Naive thymus-derived CD4-positive, alpha-beta T cell (primary cell): ENCODE results near the gene REXO5. TPM values are rescaled to one million over a fixed set of nuclear protein-coding genes. Genes with fewer than 3 reads are reported as not detected.
"Not testable (repeated sequence)": the region's sequence is repeated elsewhere in the genome, so short reads cannot be mapped to it uniquely, and the experiment has no call there.

Experiments
- ATAC-seq: fragments of 150-1000 bp; cut with Tn5 transposase; 2 replicates; pipeline ENCODE4 v1.10.0; 2021; ENCODE audit warnings: mild to moderate bottlenecking, moderate library complexity
- CTCF ChIA-PET: fragments of 350-600 bp; sonication (Branson Sonifier 250); formaldehyde crosslinking; loops from one replicate; lab custom pipeline; 2021; ENCODE audit warnings: antibody characterized with exemption; lab: Charles Lee
- POLR2A ChIA-PET: fragments of 350-600 bp; sonication (Branson Sonifier 250); formaldehyde crosslinking; loops from one replicate; lab custom pipeline; 2021; ENCODE audit warnings: antibody characterized with exemption, inconsistent platforms; lab: Charles Lee
- DNase-seq, 9 donors: peaks; one replicate each; pipeline versions ENCODE4 v3.0.0 to v3.0.0-alpha.2; 2020 to 2022; ENCODE audit warnings: mixed read lengths in 1 of 9
- H3K27ac ChIP-seq: one replicate; pipeline ENCODE4 v1.7.0; 2013; ENCODE audit warnings: mild to moderate bottlenecking, low read depth, low read length, moderate library complexity
- H3K27me3 ChIP-seq, 2 donors: one replicate each; pipeline ENCODE4 v1.7.0; 2013; ENCODE audit warnings: low read length in 2 of 2, mild to moderate bottlenecking in 2 of 2, moderate library complexity in 2 of 2; ENCODE audit not compliant: control insufficient read depth in 2 of 2, insufficient read depth in 2 of 2
- H3K36me3 ChIP-seq, 3 experiments: 1 replicate in 2 of 3; 2 replicates in 1 of 3; pipeline ENCODE4 v1.7.0; 2013; ENCODE audit warnings: low read length in 3 of 3, mild to moderate bottlenecking in 3 of 3, moderate library complexity in 1 of 3; ENCODE audit not compliant: insufficient read depth in 3 of 3, control insufficient read depth in 2 of 3
- H3K4me1 ChIP-seq, 2 donors: one replicate each; pipeline ENCODE4 v1.7.0; 2013; ENCODE audit warnings: low read length in 2 of 2, mild to moderate bottlenecking in 2 of 2, moderate library complexity in 1 of 2; ENCODE audit not compliant: control insufficient read depth in 2 of 2, insufficient read depth in 2 of 2
- H3K4me3 ChIP-seq: 2 replicates; pipeline ENCODE4 v1.7.0; 2013; ENCODE audit warnings: mild to moderate bottlenecking, low read length
- H3K9me3 ChIP-seq, 3 experiments: 1 replicate in 2 of 3; 2 replicates in 1 of 3; pipeline ENCODE4 v1.7.0; 2013; ENCODE audit warnings: low read length in 3 of 3; ENCODE audit not compliant: control insufficient read depth in 2 of 3
- H3K27ac Mint-ChIP-seq, 9 donors: one replicate each; pipeline ENCODE4 v1.8.0; 2020 to 2022; ENCODE audit warnings: mixed read lengths in 9 of 9, mild to moderate bottlenecking in 8 of 9, moderate library complexity in 5 of 9, inconsistent platforms in 2 of 9
- H3K27me3 Mint-ChIP-seq, 5 donors: one replicate each; pipeline ENCODE4 v1.8.0; 2021 to 2022; ENCODE audit warnings: mixed read lengths in 5 of 5, mild to moderate bottlenecking in 1 of 5
- H3K36me3 Mint-ChIP-seq, 5 donors: one replicate each; pipeline ENCODE4 v1.8.0; 2020 to 2022; ENCODE audit warnings: mixed read lengths in 5 of 5, mild to moderate bottlenecking in 3 of 5, inconsistent platforms in 1 of 5
- H3K4me1 Mint-ChIP-seq, 7 donors: one replicate each; pipeline ENCODE4 v1.8.0; 2020 to 2022; ENCODE audit warnings: mixed read lengths in 7 of 7, mild to moderate bottlenecking in 3 of 7, inconsistent platforms in 1 of 7
- H3K4me3 Mint-ChIP-seq, 10 donors: one replicate each; pipeline ENCODE4 v1.8.0; 2020 to 2022; ENCODE audit warnings: mild to moderate bottlenecking in 10 of 10, mixed read lengths in 10 of 10, moderate library complexity in 6 of 10, inconsistent platforms in 2 of 10
- H3K9me3 Mint-ChIP-seq, 11 donors: one replicate each; pipeline ENCODE4 v1.8.0; 2020 to 2022; ENCODE audit warnings: mixed read lengths in 11 of 11, mild to moderate bottlenecking in 4 of 11, inconsistent platforms in 1 of 11, moderate library complexity in 1 of 11
- intact Hi-C, 2 donors: fragments of 100-400 bp; cut with micrococcal nuclease; formaldehyde crosslinking; loops; one replicate each; pipeline ENCODE4 v1.15.1; 2023
- polyA plus RNA-seq, 2 donors: library from polyadenylated mRNA; unstranded; fragments of 300-500 nt; fragmentation: Illumina TruSeq; gene quantifications; one replicate each; pipeline ENCODE4 v1.2.3, GENCODE V29; 2021
- total RNA-seq, 6 experiments: library from RNA in 5 of 6; stranded (reverse) in 5 of 6; gene quantifications; 1 replicate in 5 of 6; 2 replicates in 1 of 6; pipeline ENCODE4 v1.2.3 and lab custom pipeline; 2021 to 2026

Gene REXO5
- total and polyA plus RNA-seq, 7 experiments from 2014 or later = 0.35 to 9.5 (median 1.6) TPM; not detected in 2

- no peak for ATAC-seq
- intact Hi-C loops = no loop called here
- Mint-ChIP-seq H3K27ac (peak overlapping the region in 1 of 9 donors; percentile 69), H3K4me3 (no peak overlapping the region), H3K27me3 (no peaks in the 10 kb centered on the region), H3K36me3 (peaks cover 7 to 45% (median 26%) of the 10 kb centered on the region in 5 donors), H3K9me3 (peaks cover 0 to 3% (median 0%) of the 10 kb centered on the region in 11 donors), H3K4me1 (peaks cover 6 to 30% (median 9%) of the 10 kb centered on the region in 7 donors)
- Histone ChIP-seq H3K27ac (no peak overlapping the region), H3K4me1 (no peaks in the 10 kb centered on the region), H3K36me3 (peaks cover 0 to 27% (median 0%) of the 10 kb centered on the region in 3 experiments), H3K9me3 (no peaks in the 10 kb centered on the region), H3K4me3 (no peak overlapping the region), H3K27me3 (no peaks in the 10 kb centered on the region)
- no peak for DNase-seq
- POLR2A ChIA-PET = no interaction called here
- CTCF ChIA-PET = interaction anchor here (0.7 kb wide), 1 partner anchor 12 kb away, joined by 3 read pairs; no protein-coding TSS in a partner anchor
These were observed 56.0 kb downstream of the REXO5 start for GRCh38 chr16:20862162-20862960.

- H3K9me3 Mint-ChIP-seq, intact Hi-C loops, H3K27me3 ChIP-seq, DNase-seq, H3K27me3 Mint-ChIP-seq, H3K4me3 ChIP-seq, ATAC-seq, H3K9me3 ChIP-seq, H3K27ac ChIP-seq, POLR2A ChIA-PET, H3K4me3 Mint-ChIP-seq, H3K4me1 ChIP-seq: not testable (repeated sequence)
- H3K4me1 Mint-ChIP-seq = peaks cover 8 to 45% (median 15%) of the 10 kb centered on the region in 7 donors
- CTCF ChIA-PET = interaction anchor here (1.1 to 1.3 kb wide), 2 partner anchors 10 to 14 kb away, joined by 3 to 4 read pairs; no protein-coding TSS in a partner anchor
- H3K27ac Mint-ChIP-seq = peak overlapping the region in 2 of 9 donors; percentile 11 to 38
- H3K36me3 Mint-ChIP-seq = peaks cover 13 to 57% (median 31%) of the 10 kb centered on the region in 5 donors
- H3K36me3 ChIP-seq = peaks cover 0 to 27% (median 0%) of the 10 kb centered on the region in 3 experiments
These were observed 58.0 kb downstream of the REXO5 start for GRCh38 chr16:20864376-20864775.

- H3K27ac Mint-ChIP-seq = peak overlapping the region in 1 of 9 donors; percentile 73
- intact Hi-C loops = no loop called here
- H3K4me1 Mint-ChIP-seq = peaks cover 8 to 55% (median 15%) of the 10 kb centered on the region in 7 donors
- ATAC-seq = no peak
- no peaks in the 10 kb centered on the region for H3K27me3 Mint-ChIP-seq
- no peak for DNase-seq
- H3K9me3 ChIP-seq = no peaks in the 10 kb centered on the region
- CTCF ChIA-PET = interaction anchor here (1.2 to 1.3 kb wide), 2 partner anchors 9 to 15 kb away, joined by 4 read pairs; no protein-coding TSS in a partner anchor
- H3K4me3 Mint-ChIP-seq = no peak overlapping the region
- H3K4me1 ChIP-seq = no peaks in the 10 kb centered on the region
- POLR2A ChIA-PET = no interaction called here
- no peaks in the 10 kb centered on the region for H3K27me3 ChIP-seq
- peaks cover 6 to 45% (median 23%) of the 10 kb centered on the region in 5 donors for H3K36me3 Mint-ChIP-seq
- peaks cover 0 to 3% (median 0%) of the 10 kb centered on the region in 11 donors for H3K9me3 Mint-ChIP-seq
- no peak overlapping the region for H3K4me3 ChIP-seq
- peaks cover 0 to 20% (median 0%) of the 10 kb centered on the region in 3 experiments for H3K36me3 ChIP-seq
- no peak overlapping the region for H3K27ac ChIP-seq
These were observed 59.2 kb downstream of the REXO5 start for GRCh38 chr16:20865420-20866131.

GRCh38 chr16:20866145-20866772 lies 59.9 kb downstream of the REXO5 start:
- peaks cover 0 to 14% (median 0%) of the 10 kb centered on the region in 3 experiments for H3K36me3 ChIP-seq
- H3K4me1 ChIP-seq = no peaks in the 10 kb centered on the region
- ChIA-PET CTCF (interaction anchor here (1.2 kb wide), 1 partner anchor 15 kb away, joined by 4 read pairs; no protein-coding TSS in a partner anchor), POLR2A (no interaction called here)
- no peak for DNase-seq
- no peaks in the 10 kb centered on the region for H3K27me3 ChIP-seq
- Mint-ChIP-seq H3K27ac (peak overlapping the region in 1 of 9 donors; percentile 73), H3K36me3 (peaks cover 5 to 46% (median 18%) of the 10 kb centered on the region in 5 donors), H3K27me3 (no peaks in the 10 kb centered on the region), H3K9me3 (peaks cover 0 to 3% (median 0%) of the 10 kb centered on the region in 11 donors), H3K4me1 (peaks cover 9 to 60% (median 15%) of the 10 kb centered on the region in 7 donors), H3K4me3 (peak overlapping the region in 1 of 10 donors; percentile 5)
- H3K9me3 ChIP-seq = no peaks in the 10 kb centered on the region
- no peak overlapping the region for H3K4me3 ChIP-seq
- no peak overlapping the region for H3K27ac ChIP-seq
- ATAC-seq = no peak
- intact Hi-C loops = no loop called here

- CTCF ChIA-PET = no interaction called here
- H3K9me3 Mint-ChIP-seq = peaks cover 0 to 3% (median 0%) of the 10 kb centered on the region in 11 donors
- no peaks in the 10 kb centered on the region for H3K27me3 Mint-ChIP-seq
- no peaks in the 10 kb centered on the region for H3K4me1 ChIP-seq
- POLR2A ChIA-PET = no interaction called here
- no peaks in the 10 kb centered on the region for H3K27me3 ChIP-seq
- peaks cover under 1 to 46% (median 13%) of the 10 kb centered on the region in 5 donors for H3K36me3 Mint-ChIP-seq
- ATAC-seq (no peak), DNase-seq (no peak)
- H3K4me3 ChIP-seq = no peak overlapping the region
- peaks cover 9 to 63% (median 16%) of the 10 kb centered on the region in 7 donors for H3K4me1 Mint-ChIP-seq
- no peak overlapping the region for H3K27ac ChIP-seq
- H3K9me3 ChIP-seq = no peaks in the 10 kb centered on the region
- peak overlapping the region in 1 of 9 donors; percentile 58 for H3K27ac Mint-ChIP-seq
- H3K36me3 ChIP-seq = peaks cover 0 to 9% (median 0%) of the 10 kb centered on the region in 3 experiments
- intact Hi-C loops = no loop called here
- peak overlapping the region in 1 of 10 donors; percentile 5 for H3K4me3 Mint-ChIP-seq
These were observed 60.5 kb downstream of the REXO5 start for GRCh38 chr16:20866801-20867200.

- ChIA-PET POLR2A (no interaction called here), CTCF (interaction anchor here (1.0 kb wide), 1 partner anchor 17 kb away, joined by 3 read pairs; no protein-coding TSS in a partner anchor)
- Histone ChIP-seq H3K36me3 (peaks cover 0 to 1% (median 0%) of the 10 kb centered on the region in 3 experiments), H3K27me3 (no peaks in the 10 kb centered on the region), H3K9me3 (no peaks in the 10 kb centered on the region), H3K4me3 (no peak overlapping the region), H3K27ac (no peak overlapping the region), H3K4me1 (no peaks in the 10 kb centered on the region)
- Mint-ChIP-seq H3K4me1 (peaks cover 12 to 70% (median 23%) of the 10 kb centered on the region in 7 donors), H3K27me3 (no peaks in the 10 kb centered on the region), H3K9me3 (peaks cover 0 to 3% (median 0%) of the 10 kb centered on the region in 11 donors), H3K4me3 (no peak overlapping the region), H3K36me3 (peaks cover 0 to 44% (median 7%) of the 10 kb centered on the region in 5 donors), H3K27ac (no peak overlapping the region)
- ATAC-seq (no peak), DNase-seq (no peak)
- intact Hi-C loops = no loop called here
These were observed 61.3 kb downstream of the REXO5 start for GRCh38 chr16:20867585-20867984.
